CD4-positive, alpha-beta T cell treated with Interleukin-12 subunit alpha and Interleukin-12 subunit beta, for 1 hour (primary cell): ENCODE data around the gene HPSE.

Experiments
- DNase-seq: peaks from one replicate; pipeline ENCODE4 v3.0.0-alpha.2; 2020

HPSE gene

GRCh38 chr4:83334425-83335241, at the start of gene HPSE:
Gene HPSE, minus strand, starts transcription at chr4:83334848. Its CDS starts 66 bp downstream, at chr4:83334782.
- DNase-seq, result peak; percentile 76

- no peak for DNase-seq
Measured at GRCh38 chr4:83382850-83383249, 48.2 kb upstream of the HPSE start.

GRCh38 chr4:83381173-83381572, 46.5 kb upstream of the HPSE start:
- DNase-seq, result no peak

GRCh38 chr4:83378419-83378818, 43.8 kb upstream of the HPSE start:
- peak; percentile 17 for DNase-seq

GRCh38 chr4:83372931-83373330, 38.3 kb upstream of the HPSE start:
- no peak for DNase-seq

- DNase-seq, result no peak
Measured at GRCh38 chr4:83371936-83372335, 37.3 kb upstream of the HPSE start.

- DNase-seq, result no peak
Measured at GRCh38 chr4:83371235-83371634, 36.6 kb upstream of the HPSE start.

GRCh38 chr4:83370640-83370906, 35.9 kb upstream of the HPSE start:
- DNase-seq, result no peak

GRCh38 chr4:83369831-83370639, 35.4 kb upstream of the HPSE start:
- DNase-seq, result no peak

- no peak for DNase-seq
Measured at GRCh38 chr4:83364312-83364711, 29.7 kb upstream of the HPSE start.

GRCh38 chr4:83362492-83363329, 28.1 kb upstream of the HPSE start:
- DNase-seq, result no peak

- DNase-seq, result no peak
Measured at GRCh38 chr4:83361416-83362103, 26.9 kb upstream of the HPSE start.

- DNase-seq, result no peak
Measured at GRCh38 chr4:83360018-83360417, 25.4 kb upstream of the HPSE start.

GRCh38 chr4:83358410-83358809, 23.8 kb upstream of the HPSE start:
- DNase-seq, result no peak

- no peak for DNase-seq
Measured at GRCh38 chr4:83356899-83357661, 22.4 kb upstream of the HPSE start.

GRCh38 chr4:83353516-83353915, 18.9 kb upstream of the HPSE start:
- no peak for DNase-seq

GRCh38 chr4:83348074-83348473, 13.4 kb upstream of the HPSE start:
- DNase-seq, result no peak

GRCh38 chr4:83342476-83342875, 7.8 kb upstream of the HPSE start:
- no peak for DNase-seq

- peak; percentile 40 for DNase-seq
Measured at GRCh38 chr4:83340692-83341343, 6.2 kb upstream of the HPSE start.

GRCh38 chr4:83339573-83339972, 4.9 kb upstream of the HPSE start:
- no peak for DNase-seq

- no peak for DNase-seq
Measured at GRCh38 chr4:83335701-83336100, 1.1 kb upstream of the HPSE start.

- DNase-seq, result no peak
Measured at GRCh38 chr4:83331956-83332355, 2.7 kb downstream of the HPSE start.
